Glomerular visceral epithelial cell (primary cell): ENCODE measurements around the gene THOC5.
A peak's percentile ranks its signal among the peaks of the same experiment; 100 is the strongest.
"Not testable (repeated sequence)": the region's sequence is repeated elsewhere in the genome, so short reads cannot be mapped to it uniquely, and the experiment has no call there.

Experiments
- DNase-seq: peaks from one replicate; pipeline ENCODE4 v3.0.0-alpha.2; 2016; ENCODE audit errors: extremely low spot score

THOC5 gene

DNA sequence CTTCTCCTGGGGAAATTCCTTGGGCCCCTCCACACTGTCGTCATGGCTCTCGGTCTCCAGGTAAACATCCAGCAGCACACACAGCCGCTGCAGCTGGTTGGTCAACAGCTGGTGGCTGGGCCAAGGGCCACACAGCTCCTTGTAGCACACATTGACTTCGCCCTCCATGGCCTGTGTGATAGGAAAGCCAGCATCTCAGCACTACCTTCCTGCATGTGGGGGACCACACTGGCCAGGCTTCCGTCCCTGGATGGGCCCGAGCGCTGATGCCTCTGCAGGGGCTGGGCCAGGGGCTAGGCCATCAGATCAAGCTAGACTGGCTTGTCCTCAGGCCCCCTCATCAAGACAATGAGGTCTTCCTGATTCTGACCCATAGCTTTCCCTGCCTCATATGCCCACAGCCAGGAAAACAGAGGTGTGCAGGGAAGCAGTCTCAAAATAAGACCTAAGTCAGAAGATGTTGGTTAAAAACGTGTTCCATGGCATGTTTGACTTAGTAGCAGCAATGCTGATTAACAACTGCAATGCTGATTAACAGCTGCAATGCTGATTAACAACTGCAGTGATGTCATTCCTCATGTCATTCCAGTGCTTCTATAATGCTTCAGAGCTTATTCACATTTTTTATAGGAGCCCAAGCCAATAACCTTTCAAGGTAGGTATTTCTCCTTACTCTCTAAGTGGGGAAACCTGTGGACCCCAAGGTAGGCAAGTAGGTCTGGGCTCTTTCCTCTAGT, 42.3 kb downstream of the THOC5 start:
- DNase-seq, result no peak

DNA sequence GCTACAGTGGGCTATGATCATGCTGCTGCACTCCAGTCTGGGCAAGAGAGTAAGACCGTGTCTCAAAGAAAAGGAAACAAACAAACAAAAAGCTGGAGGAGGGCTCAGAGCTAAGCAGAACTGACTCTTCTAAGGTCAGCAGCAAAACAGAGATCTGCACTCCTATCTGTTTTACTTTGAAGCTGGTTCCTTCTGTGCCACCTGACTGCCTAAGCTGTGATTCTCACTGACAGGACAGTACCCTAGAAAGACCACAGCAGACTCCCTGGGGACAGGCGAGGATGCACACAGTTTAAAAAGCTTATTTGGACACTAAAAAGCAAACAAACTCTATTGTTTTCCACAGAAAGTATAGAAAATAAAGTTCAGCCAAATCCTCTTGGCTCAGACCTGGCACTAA, 43.0 kb downstream of the THOC5 start:
- DNase-seq, result no peak

DNA sequence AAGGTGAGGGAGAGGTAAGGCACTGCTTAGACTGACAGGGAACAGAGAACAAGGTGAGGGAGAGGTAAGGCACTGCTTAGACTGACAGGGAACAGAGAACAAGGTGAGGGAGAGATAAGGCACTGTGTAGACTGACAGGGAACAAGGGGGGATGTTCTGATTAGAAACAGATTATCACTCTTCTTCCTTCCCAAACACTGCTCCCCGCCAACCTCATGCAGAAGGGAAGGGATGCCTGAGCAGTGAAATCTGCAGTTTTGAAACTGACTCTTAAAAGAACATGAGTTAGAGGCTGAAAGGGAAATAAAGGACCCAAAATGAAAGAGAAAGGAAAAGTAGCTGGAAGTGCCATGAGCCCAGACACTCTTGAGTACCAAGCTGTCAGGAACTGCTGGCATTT, 43.7 kb downstream of the THOC5 start:
- no peak for DNase-seq

DNA sequence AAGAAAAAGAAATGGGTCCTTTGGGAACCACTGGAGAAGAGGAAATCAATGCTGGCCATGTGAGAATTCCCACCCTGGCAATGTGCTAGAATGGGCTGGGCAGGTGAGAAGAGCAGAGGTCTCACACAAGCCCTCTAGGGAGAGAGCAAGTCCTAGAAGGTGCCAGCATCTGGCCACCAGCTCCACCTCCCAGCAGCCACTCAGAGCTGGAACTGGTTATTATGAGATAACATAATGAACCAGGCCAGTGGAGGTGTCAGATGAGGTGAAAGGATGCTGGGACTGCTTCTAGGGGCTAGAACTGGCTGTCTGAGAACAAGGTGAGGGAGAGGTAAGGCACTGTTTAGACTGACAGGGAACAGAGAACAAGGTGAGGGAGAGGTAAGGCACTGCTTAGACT, 44.3 kb downstream of the THOC5 start:
- no peak for DNase-seq

DNA sequence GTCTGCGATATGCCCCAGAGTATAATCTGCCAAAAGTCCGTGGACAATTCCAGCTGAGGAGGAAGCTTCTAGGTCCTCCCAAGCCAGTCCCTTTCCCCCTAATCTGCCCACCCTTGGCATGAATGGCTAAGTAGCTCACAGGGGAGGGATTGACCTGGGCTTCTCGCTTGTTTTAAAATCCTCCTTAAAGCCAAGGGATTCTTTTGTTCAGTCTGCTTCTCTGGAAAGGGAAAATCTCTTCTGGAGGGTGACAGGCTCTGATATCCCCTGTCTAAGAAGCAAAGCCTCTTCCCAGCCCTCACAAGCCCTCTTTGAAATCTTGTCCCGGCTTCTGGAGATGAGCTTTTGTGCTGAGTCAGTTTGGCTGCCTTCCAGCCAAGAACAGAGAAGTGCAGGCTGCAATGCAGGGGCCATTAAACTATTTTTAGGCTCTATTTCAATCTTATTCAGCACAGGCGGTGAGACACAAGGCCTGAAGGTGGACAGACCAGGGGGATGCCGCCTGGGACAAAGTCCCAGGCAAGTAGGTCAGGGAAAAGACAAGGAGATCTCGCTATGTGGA, 49.7 kb downstream of the THOC5 start:
- DNase-seq, result peak; percentile 56

DNA sequence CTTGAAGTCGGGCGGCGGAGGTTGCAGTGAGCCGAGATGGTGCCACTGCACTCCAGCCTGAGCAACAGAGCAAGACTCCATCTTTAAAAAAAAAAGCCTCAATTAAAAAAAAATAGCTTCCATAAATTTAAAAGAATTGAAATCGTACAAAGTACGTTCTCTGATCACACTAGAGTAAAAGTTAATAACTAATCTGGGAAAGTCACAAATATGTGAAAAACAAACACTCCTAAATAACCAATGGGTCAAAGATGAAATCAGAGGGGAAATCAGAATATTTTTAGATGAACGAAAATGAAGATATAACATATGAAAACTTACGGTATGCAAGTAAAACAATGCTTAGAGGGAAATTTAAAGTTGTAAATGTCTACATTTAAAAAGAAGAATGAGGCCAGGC, 53.7 kb downstream of the THOC5 start:
- no peak for DNase-seq

DNA sequence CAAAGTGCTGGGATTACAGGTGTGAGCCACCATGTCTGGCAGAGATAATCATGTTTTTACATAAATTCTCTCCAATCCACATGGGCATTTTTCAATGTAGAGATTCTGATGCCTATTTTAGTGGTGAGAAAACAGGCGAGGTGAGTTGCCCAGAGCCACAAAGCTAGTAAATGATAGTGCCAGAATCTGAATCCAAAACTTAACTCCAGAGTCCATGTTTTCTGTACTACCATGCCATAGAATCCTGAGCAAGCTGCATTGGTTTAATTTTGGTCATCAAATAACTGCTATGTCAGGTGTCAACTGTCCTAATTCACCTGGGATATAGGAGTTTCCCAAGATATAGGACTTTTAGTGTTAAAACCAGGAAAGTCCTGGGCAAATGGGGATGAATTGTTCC, 59.9 kb downstream of the THOC5 start:
- no peak for DNase-seq

DNA sequence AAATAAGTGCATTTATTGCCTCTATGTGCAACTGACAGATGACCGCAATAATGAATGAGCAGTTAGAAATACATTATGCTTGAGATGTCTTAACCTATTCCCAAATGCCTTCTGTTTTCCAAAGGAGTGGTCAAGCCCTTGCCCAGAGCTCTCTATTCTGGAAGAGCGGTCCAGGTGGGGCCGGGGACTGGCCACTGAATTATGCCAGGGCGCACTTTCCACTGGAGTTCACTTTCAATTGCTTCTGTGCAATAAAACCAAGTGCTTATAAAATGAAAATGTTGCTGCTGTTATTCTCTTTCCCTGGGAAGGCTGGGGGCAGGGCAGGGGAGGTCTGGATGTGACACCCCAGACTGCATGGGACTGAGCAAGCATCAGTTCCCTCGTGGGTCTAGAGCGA, 62.5 kb downstream of the THOC5 start:
- no peak for DNase-seq

DNA sequence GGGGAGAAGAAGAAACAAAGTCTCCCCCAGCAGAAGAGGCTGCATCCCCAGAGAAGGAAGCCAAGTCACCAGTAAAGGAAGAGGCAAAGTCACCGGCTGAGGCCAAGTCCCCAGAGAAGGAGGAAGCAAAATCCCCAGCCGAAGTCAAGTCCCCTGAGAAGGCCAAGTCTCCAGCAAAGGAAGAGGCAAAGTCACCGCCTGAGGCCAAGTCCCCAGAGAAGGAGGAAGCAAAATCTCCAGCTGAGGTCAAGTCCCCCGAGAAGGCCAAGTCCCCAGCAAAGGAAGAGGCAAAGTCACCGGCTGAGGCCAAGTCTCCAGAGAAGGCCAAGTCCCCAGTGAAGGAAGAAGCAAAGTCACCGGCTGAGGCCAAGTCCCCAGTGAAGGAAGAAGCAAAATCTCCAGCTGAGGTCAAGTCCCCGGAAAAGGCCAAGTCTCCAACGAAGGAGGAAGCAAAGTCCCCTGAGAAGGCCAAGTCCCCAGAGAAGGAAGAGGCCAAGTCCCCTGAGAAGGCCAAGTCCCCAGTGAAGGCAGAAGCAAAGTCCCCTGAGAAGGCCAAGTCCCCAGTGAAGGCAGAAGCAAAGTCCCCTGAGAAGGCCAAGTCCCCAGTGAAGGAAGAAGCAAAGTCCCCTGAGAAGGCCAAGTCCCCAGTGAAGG, 64.3 kb downstream of the THOC5 start:
- DNase-seq, result not testable (repeated sequence)

DNA sequence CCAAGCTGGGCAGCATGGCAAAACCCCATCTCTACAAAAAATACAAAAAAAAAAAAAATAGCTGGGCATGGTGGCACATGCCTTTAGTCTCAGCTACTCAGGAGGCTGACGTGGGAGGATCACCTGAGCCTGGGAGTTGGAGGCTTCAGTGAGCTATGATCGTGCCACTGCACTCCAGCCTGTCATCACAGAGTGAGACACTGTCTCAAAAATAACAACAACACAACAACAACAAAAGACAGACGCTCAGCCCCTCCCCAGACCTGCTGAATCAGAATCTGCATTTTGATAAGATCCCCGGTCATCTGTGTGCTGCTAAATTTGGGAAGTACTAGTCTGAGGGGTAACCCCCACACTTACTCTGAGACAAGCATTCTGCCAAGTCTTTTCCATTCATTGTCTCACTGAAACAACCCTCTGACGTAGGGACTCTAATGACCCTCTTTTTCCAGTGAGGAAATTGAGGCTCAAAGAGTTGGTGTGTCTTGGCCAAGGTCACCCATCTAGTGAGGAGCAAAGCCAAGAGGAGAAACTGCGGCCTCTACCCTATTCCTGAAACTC, 66.1 kb downstream of the THOC5 start:
- DNase-seq, result no peak

DNA sequence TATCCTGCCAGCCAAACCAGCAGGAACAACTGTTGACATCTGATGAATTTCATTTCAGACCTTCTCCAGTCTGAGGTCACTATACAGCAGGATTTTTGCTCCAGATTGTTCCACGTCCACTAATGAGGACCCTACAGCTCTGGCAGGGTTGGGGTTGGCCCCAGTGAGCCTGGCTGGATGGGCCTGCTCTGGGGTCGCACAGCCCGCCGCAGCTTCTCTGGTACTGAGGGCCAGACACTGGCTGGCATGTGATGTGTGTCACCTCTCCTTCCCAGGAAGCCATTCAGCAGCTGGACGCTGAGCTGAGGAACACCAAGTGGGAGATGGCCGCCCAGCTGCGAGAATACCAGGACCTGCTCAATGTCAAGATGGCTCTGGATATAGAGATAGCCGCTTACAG, 68.1 kb downstream of the THOC5 start:
- DNase-seq, result no peak

DNA sequence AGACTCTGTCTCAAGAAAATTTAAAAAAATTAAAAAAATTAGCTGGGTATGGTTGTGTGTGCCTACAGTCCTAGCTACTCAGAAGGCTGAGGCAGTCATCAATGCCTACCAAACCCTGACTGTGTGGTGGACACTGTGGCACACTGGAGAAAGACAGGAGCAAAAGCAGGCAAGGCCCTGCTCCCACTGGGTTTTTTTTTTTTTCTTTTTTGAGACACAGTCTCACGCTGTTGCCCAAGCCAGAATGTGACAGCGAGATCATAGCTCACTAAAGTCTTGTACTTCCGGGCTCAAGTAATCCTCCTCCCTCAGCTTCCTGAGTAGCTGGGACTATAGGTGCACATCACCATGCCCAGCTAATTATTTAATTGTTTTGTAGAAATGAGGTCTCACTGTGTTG, 68.9 kb downstream of the THOC5 start:
- DNase-seq, result no peak

DNA sequence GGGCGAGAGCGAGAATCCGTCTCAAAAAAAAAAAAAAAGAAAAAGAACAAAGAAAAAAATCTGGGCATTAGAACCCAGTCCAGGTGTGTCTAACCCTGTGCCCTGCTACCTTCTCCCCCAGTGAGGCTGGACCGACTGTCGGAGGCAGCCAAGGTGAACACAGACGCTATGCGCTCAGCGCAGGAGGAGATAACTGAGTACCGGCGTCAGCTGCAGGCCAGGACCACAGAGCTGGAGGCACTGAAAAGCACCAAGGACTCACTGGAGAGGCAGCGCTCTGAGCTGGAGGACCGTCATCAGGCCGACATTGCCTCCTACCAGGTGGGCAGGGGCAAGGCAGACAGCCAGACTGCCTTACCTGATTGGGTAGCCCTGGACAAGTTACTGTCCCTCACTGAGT, 70.3 kb downstream of the THOC5 start:
- DNase-seq, result no peak

DNA sequence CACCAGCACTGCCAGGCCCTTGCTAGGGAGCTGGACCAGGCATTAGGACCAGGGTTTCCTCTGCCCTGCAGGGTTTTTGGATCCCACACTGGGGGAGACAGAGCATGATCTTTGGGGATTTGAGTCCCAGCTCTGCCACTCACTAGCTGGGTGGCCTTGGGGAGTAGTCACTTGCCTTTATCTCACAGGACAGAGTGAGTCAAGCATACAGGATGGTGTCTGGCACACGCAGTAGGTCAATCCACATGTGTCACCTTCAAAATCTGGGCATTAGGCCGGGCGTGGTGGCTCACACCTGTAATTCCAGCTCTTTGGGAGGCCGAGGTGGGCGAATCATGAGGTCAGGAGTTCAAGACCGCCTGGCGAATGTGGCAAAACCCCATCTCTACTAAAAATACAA, 70.8 kb downstream of the THOC5 start:
- no peak for DNase-seq

DNA sequence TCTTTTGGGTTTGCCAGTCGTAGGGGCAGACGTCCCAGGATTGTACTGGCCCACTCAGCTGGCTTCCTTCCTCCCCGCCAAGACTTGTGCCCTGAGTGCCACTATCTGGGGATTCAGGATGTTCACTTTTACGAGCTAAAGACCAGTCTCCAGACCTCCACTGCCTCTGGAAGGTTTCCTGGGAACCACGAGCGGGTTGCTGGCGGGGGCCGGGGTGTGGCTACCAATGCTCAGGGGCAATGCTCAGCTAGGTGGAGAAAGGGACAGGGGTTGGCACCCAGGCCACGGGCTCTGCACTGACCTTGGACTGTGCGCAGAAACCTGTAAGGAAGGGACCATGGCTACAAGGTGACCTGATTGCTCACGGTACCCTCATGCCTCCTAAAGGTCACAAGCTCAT, 71.3 kb downstream of the THOC5 start:
- DNase-seq, result no peak

DNA sequence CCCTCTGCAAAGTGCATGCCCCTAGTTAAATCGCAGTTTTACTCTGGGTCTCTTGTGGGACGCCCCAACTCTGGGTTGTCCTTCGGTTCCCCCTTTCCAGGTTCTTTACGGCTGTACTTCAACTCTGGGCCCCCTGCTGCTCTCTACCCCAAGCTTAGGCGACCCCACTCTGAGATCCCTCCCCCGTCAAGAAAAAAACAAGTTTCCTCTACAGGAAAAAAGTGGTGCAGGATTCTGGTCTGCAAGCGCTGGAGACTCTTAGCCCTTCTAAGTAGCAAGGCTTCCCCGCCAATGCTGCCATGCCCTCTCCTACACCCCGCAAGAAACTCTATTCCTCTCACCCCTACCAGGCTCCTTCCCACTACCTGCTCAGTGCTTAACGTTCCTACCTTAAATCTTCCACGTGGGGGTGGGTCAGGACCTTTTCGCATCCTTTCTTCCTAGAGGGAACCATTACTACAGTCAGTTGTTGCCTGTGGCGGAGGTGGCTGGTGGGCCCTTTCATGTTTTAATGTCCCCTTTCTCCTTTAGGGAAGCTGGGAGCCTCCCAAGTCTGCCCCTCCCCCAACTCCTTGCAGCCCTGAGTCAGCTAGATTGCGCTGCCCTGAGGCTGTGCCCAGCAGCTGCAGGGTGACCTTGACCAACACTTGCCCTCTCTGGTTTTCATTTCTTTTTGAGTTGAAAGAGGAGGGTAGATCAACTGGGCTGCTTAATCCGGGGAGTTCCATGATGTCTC, 72.1 kb downstream of the THOC5 start:
- no peak for DNase-seq

DNA sequence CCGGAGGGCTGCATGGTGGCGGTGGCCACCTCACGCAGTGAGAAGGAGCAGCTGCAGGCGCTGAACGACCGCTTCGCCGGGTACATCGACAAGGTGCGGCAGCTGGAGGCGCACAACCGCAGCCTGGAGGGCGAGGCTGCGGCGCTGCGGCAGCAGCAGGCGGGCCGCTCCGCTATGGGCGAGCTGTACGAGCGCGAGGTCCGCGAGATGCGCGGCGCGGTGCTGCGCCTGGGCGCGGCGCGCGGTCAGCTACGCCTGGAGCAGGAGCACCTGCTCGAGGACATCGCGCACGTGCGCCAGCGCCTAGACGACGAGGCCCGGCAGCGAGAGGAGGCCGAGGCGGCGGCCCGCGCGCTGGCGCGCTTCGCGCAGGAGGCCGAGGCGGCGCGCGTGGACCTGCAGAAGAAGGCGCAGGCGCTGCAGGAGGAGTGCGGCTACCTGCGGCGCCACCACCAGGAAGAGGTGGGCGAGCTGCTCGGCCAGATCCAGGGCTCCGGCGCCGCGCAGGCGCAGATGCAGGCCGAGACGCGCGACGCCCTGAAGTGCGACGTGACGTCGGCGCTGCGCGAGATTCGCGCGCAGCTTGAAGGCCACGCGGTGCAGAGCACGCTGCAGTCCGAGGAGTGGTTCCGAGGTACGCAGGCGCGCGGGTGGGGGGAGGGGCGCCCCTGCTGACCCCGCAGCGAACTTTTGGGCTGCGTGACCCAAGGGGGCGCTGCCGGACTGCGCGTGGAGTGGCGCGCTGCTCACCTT, 72.9 kb downstream of the THOC5 start:
- peak; percentile 35 for DNase-seq

DNA sequence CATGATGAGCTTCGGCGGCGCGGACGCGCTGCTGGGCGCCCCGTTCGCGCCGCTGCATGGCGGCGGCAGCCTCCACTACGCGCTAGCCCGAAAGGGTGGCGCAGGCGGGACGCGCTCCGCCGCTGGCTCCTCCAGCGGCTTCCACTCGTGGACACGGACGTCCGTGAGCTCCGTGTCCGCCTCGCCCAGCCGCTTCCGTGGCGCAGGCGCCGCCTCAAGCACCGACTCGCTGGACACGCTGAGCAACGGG, 73.4 kb downstream of the THOC5 start:
- DNase-seq, result no peak

DNA sequence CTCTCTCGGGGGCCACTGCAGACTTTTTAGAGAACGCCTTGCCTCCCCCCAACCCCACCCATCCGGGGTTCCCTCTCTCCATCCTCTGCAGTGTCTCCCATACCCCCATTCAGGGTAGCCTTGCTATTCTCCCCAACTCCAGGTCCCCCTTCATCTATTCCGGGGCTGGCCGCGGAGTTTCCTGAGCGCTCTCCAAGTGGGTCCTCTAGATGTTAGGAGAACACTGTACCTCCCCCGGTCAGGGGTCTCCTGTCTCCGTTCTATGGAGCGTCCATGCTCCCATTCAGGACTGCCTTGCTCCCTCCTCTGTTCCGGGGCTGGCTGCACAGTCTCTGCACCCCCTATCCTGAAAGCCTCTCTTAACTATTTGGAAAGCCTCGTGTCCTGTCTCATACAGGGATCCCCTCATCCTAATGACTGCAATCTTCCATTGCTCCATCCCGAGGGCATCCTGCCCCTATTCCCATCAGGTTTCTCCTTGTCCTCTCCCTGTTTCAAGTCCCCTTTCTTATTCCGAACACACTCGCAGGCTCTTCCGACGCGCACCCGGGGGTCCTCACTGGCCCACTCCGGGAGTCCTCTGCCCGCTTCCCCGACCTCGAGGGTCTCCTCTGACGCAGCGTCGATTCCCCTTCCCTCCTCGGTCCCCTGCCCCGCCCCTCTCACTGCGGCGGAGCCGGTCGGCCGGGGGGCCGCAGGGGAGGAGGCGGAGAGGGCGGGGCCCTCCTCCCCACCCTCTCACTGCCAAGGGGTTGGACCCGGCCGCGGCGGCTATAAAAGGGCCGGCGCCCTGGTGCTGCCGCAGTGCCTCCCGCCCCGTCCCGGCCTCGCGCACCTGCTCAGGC, 73.9 kb downstream of the THOC5 start, which contains the start of gene NEFH:
Gene NEFH (plus strand): TSS at position 802 of the 845 bp plus-strand sequence. CDS start 45 bp downstream, outside the sequence.
- DNase-seq, result no peak

DNA sequence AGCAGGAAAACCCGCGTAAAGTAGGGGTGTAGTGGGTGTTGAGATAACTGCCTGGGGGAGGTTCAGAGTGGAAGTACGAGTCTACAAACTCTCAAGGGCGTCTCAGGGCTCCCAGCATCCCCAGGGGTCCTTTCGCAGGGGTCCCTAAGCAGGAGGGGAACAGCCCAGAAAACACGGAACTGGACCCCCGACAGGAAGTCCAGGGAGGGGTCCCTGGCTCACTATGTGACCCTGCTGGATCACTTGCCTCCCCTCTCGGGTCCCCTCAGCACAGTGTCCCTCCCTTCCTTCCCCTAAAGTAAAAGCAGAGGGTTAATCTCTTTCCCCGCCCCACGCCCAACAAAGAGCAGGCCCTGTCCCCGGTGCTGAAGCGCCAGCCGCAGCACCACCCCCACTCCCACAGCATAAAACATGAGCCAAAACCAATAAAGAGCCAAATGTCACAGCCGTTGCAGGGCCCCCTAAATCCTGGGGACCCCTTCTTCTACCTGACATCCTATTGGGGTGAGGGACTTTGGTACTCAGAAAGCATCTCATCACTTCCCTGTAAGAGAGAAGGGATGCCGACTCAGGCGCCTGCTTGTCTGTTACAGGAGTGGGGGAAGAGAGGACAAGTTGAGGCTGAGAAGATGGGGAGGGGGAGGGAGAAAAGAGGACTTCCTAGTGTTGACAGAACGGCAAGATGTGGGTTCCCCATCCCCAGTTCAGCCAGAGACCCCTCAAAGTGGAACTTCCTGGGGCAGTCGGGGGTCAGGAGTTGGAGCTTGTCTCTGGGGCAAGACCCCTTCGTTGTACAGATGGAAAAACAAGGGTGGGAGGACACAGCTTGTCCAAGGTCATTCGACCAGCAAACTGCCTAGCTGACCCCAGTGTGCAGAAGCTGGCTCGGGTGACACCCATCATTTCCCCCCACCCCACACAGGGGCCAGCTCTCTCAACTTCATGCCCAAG, 75.0 kb downstream of the THOC5 start:
- no peak for DNase-seq
